ENCODE data around the gene PXN. TPM values are rescaled to one million over a fixed set of nuclear protein-coding genes. Genes with fewer than 3 reads are reported as not detected.
"Not testable (repeated sequence)": the region's sequence is repeated elsewhere in the genome, so short reads cannot be mapped to it uniquely, and the experiment has no call there.

Gene PXN
- total RNA-seq, 1 experiment from 2014 or later, result 44.2 TPM

GRCh38 chr12:120240495-120240833, 25.1 kb downstream of the PXN start:
- Histone ChIP-seq H3K4me3 (no peak overlapping the region), H3K36me3 (peaks cover 14% of the 10 kb centered on the region; the same call in 1 of the 2 replicates), H3K27me3 (replicated peaks) (no peaks in the 10 kb centered on the region), H3K4me1 (replicated peaks) (peaks cover 64% of the 10 kb centered on the region), H3K9me3 (replicated peaks) (no peaks in the 10 kb centered on the region), H3K27ac (no peak overlapping the region)
- no peak for DNase-seq (ENCODE audit: low read depth in 1 of 2, low spot score in 2 of 2)

DNA sequence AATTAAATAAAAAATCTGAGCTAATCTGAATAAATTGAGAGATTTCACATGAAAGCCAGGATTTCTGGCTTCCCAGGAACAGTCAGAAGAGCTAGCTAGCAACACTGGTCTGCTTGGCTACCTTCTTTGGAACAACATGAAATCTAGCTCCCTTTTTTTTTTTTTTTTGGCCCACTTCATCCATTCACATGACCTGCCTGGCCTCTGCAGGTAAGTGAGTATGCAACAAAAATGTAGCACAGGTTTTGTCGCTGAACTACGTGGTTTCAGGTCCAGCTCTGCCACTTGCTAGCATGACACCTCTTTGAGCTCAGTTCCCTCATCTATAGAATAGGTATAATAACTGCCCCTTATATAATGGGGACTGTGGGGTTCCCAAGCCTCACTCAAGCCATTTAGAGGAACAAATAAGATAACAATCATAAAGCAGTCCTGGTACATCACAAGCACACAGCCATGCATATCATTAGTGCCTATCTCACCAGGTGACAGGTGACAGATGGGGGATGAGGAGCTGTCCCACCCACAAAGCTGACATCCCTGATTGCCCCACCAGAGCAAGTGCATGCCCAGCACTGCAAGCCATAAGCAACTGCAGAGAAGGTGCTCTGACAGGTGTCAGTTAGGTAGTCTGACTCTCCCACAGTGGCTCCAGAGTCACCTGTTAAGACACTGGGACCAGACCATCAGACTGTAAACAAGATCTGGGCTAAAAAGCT, 25.6 kb downstream of the PXN start:
- Histone ChIP-seq H3K4me3 (no peak overlapping the region), H3K27me3 (replicated peaks) (no peaks in the 10 kb centered on the region), H3K27ac (no peak overlapping the region), H3K36me3 (peaks cover 14% of the 10 kb centered on the region; the same call in 1 of the 2 replicates), H3K4me1 (replicated peaks) (peaks cover 64% of the 10 kb centered on the region), H3K9me3 (replicated peaks) (no peaks in the 10 kb centered on the region)
- no peak for DNase-seq (ENCODE audit: low read depth in 1 of 2, low spot score in 2 of 2)

- no peaks in the 10 kb centered on the region for H3K27me3 ChIP-seq (replicated peaks)
- H3K27ac ChIP-seq, result peak overlapping the region; percentile 87
- H3K9me3 ChIP-seq (replicated peaks), result no peaks in the 10 kb centered on the region
- no peak overlapping the region for H3K4me3 ChIP-seq
- DNase-seq (ENCODE audit: low read depth in 1 of 2, low spot score in 2 of 2), result no peak
- peaks cover 11% of the 10 kb centered on the region; the same call in 1 of the 2 replicates for H3K36me3 ChIP-seq
- peaks cover 66% of the 10 kb centered on the region for H3K4me1 ChIP-seq (replicated peaks)
These were observed 26.6 kb downstream of the PXN start for GRCh38 chr12:120238839-120239445.

- Histone ChIP-seq H3K4me1 (replicated peaks) (peaks cover 66% of the 10 kb centered on the region), H3K27ac (peak overlapping the region; percentile 87), H3K4me3 (no peak overlapping the region), H3K27me3 (replicated peaks) (no peaks in the 10 kb centered on the region), H3K9me3 (replicated peaks) (no peaks in the 10 kb centered on the region), H3K36me3 (peaks cover 4% of the 10 kb centered on the region; the same call in 1 of the 2 replicates)
- no peak for DNase-seq (ENCODE audit: low read depth in 1 of 2, low spot score in 2 of 2)
These were observed 27.3 kb downstream of the PXN start for GRCh38 chr12:120238217-120238616.

- no peaks in the 10 kb centered on the region for H3K9me3 ChIP-seq (replicated peaks)
- H3K27ac ChIP-seq, result peak overlapping the region; percentile 87
- no peaks in the 10 kb centered on the region for H3K27me3 ChIP-seq (replicated peaks)
- peak; percentile 71 to 84 for DNase-seq (ENCODE audit: low read depth in 1 of 2, low spot score in 2 of 2)
- no peak overlapping the region for H3K4me3 ChIP-seq
- 0 out of 2 replicates have a peak, but pooled peaks cover 4% of the 10 kb centered on the region for H3K36me3 ChIP-seq
- H3K4me1 ChIP-seq (replicated peaks), result peaks cover 68% of the 10 kb centered on the region
These were observed 28.0 kb downstream of the PXN start for GRCh38 chr12:120237360-120238171.

DNA sequence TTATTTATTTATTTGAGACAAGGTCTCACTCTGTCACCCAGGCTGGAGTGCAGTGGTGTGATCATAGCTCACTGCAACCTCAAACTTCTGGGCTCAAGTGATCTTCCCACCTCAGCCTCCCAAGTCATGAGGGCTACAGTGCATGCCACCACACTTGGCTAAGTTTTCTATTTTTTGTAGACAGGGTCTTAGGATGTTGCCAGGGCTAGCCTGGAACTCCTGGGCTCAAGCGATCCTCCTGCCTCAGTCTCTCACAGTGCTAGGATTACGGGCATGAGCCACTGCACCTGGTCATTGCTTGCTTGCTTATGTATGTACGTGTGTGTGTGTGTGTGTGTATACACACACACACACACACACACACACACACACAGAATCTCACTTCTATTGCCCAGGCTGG, 28.7 kb downstream of the PXN start:
- H3K4me3 ChIP-seq; DNase-seq (ENCODE audit: low read depth in 1 of 2, low spot score in 2 of 2); H3K36me3 ChIP-seq; H3K27me3 ChIP-seq (replicated peaks); H3K9me3 ChIP-seq (replicated peaks): not testable (repeated sequence)
- Histone ChIP-seq H3K4me1 (replicated peaks) (peaks cover 76% of the 10 kb centered on the region), H3K27ac (peak overlapping the region; percentile 87)

- Histone ChIP-seq H3K4me3 (no peak overlapping the region), H3K36me3 (no peaks in the 10 kb centered on the region), H3K27me3 (replicated peaks) (no peaks in the 10 kb centered on the region), H3K27ac (peak overlapping the region; percentile 50), H3K9me3 (replicated peaks) (no peaks in the 10 kb centered on the region), H3K4me1 (replicated peaks) (peaks cover 87% of the 10 kb centered on the region)
- no peak for DNase-seq (ENCODE audit: low read depth in 1 of 2, low spot score in 2 of 2)
These were observed 29.9 kb downstream of the PXN start for GRCh38 chr12:120235369-120236323.

- Histone ChIP-seq H3K27me3 (replicated peaks) (no peaks in the 10 kb centered on the region), H3K4me3 (no peak overlapping the region), H3K9me3 (replicated peaks) (no peaks in the 10 kb centered on the region), H3K36me3 (peaks cover 5% of the 10 kb centered on the region; the same call in 1 of the 2 replicates), H3K27ac (peak overlapping the region; percentile 50), H3K4me1 (replicated peaks) (peaks cover 94% of the 10 kb centered on the region)
- peak; percentile 95 to 96 for DNase-seq (ENCODE audit: low read depth in 1 of 2, low spot score in 2 of 2)
These were observed 30.7 kb downstream of the PXN start for GRCh38 chr12:120234643-120235368.

DNA sequence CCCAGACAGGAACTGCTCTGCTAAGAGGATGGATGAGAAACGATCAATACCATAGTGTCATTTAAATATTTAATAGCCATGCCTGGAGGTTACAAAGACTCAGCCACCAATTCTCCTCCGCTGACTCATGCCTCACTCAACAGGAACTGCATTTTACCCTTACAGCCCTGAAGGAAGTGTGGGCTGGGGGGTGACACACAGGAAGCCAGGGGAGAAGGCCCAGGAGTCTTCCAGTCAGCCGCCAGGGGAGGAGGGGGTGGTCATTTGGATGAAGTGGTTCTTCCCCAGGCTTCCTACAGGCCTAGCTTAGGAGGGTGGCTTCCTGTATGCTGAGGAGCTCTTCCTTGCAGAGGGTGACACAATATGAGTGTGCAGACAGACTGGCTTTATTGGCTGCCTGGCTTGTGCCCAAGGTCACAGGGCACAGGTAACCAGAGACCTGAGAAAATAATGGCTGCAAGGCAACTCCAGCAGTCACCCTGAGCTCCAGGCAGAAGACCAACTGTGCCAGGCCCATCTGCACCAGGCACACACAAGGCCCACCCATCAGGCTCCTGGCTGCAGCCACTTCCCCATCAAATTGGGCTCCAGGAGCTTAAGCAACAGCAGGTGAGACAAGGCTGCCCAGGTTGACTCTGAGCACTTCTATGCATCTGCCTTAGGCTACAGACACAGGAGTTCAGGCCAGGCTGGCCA, 34.1 kb downstream of the PXN start:
- H3K4me1 ChIP-seq (replicated peaks), result peaks cover 85% of the 10 kb centered on the region
- peak overlapping the region; percentile 97 for H3K27ac ChIP-seq
- H3K4me3 ChIP-seq, result no peak overlapping the region
- peaks cover 30% of the 10 kb centered on the region for H3K36me3 ChIP-seq
- no peaks in the 10 kb centered on the region for H3K27me3 ChIP-seq (replicated peaks)
- no peaks in the 10 kb centered on the region for H3K9me3 ChIP-seq (replicated peaks)
- DNase-seq (ENCODE audit: low read depth in 1 of 2, low spot score in 2 of 2), result peak; percentile 94 to 98

DNA sequence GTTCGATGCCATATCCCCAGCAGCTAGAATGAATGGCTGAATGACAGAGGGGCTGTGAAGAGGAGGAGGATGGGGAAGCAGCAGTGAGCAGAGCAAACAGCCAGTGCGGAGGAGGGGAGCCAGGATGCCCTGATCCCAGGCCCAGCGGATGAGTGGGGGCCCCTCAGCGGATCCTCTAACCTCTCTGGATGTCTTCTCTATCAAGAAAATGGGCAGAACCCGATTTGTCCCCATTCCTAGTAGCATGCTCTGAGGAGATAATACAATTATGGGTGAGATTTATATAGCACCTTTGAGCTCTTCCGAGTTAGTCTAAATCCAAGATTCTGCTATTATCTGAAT, 34.6 kb downstream of the PXN start:
- peaks cover 35% of the 10 kb centered on the region for H3K36me3 ChIP-seq
- no peaks in the 10 kb centered on the region for H3K27me3 ChIP-seq (replicated peaks)
- no peak overlapping the region for H3K4me3 ChIP-seq
- DNase-seq (ENCODE audit: low read depth in 1 of 2, low spot score in 2 of 2), result peak in 1 of 2 experiments; percentile 74
- no peaks in the 10 kb centered on the region for H3K9me3 ChIP-seq (replicated peaks)
- peaks cover 80% of the 10 kb centered on the region for H3K4me1 ChIP-seq (replicated peaks)
- H3K27ac ChIP-seq, result peak overlapping the region; percentile 97

GRCh38 chr12:120230326-120230973, 35.1 kb downstream of the PXN start:
- peak; percentile 88 to 97 for DNase-seq (ENCODE audit: low read depth in 1 of 2, low spot score in 2 of 2)
- Histone ChIP-seq H3K9me3 (replicated peaks) (no peaks in the 10 kb centered on the region), H3K4me3 (no peak overlapping the region), H3K36me3 (peaks cover 40% of the 10 kb centered on the region), H3K4me1 (replicated peaks) (peaks cover 75% of the 10 kb centered on the region), H3K27me3 (replicated peaks) (no peaks in the 10 kb centered on the region), H3K27ac (peak overlapping the region; percentile 97)

Measured in SJSA1 (cell line).